ENCODE data around the gene ACOXL.

- TF ChIP-seq EZH2 (IDR thresholded peaks at IDR 0.05; ENCODE audit: insufficient read depth, poor library complexity, severe bottlenecking) (no peak), EZH2phosphoT487 (IDR thresholded peaks at IDR 0.05; ENCODE audit: insufficient read depth, low read depth) (no peak)
Measured at GRCh38 chr2:111108745-111109271, 376.4 kb downstream of the ACOXL start.
